IMR-90 (cell line): Measurements from ENCODE around the gene CWC25. TPM values are rescaled to one million over a fixed set of nuclear protein-coding genes. Genes with fewer than 3 reads are reported as not detected.

ENCODE experiments used
- ATAC-seq: fragments of 200-7000 bp; cut with Tn5 transposase; 2 replicates; pipeline ENCODE4 v1.9.1; 2020; ENCODE audit warnings: low read depth, mild to moderate bottlenecking, moderate library complexity
- BruUV-seq: library from RNA; stranded (reverse); fragments of 400-500 nt; replicated peaks from 2 replicates; lab custom pipeline; 2021; lab: Mats Ljungman, UMichigan
- CTCF ChIA-PET: fragments of 300-600 bp; formaldehyde crosslinking; extraction: SDS; loops from one replicate; lab custom pipeline; 2021; ENCODE audit warnings: antibody characterized with exemption; lab: Yijun Ruan, JAX
- POLR2A ChIA-PET: fragments of 300-600 bp; sonication (Branson Sonifier 250); formaldehyde crosslinking; loops from one replicate; lab custom pipeline; 2022; ENCODE audit warnings: antibody characterized with exemption; ENCODE audit not compliant: unreplicated experiment; lab: Charles Lee
- DNase-seq: peaks from one replicate; pipeline ENCODE4 v3.0.0; 2013
- H2AFZ ChIP-seq: replicated peaks from 2 replicates; pipeline ENCODE3; 2013; ENCODE audit warnings: low read length, mild to moderate bottlenecking; ENCODE audit not compliant: poor library complexity
- H2AK5ac ChIP-seq: 2 replicates; pipeline ENCODE4 v1.6.1; 2013; ENCODE audit warnings: low read depth, low read length, inconsistent platforms
- H2AK9ac ChIP-seq: replicated peaks from 2 replicates; pipeline ENCODE3; 2013; ENCODE audit warnings: mild to moderate bottlenecking, low read depth, low read length, moderate library complexity; ENCODE audit not compliant: poor library complexity
- H2BK120ac ChIP-seq: 2 replicates; pipeline ENCODE4 v1.6.1; 2013; ENCODE audit warnings: low read depth, low read length, inconsistent platforms
- H2BK15ac ChIP-seq: 3 replicates; pipeline ENCODE4 v1.6.1; 2013; ENCODE audit warnings: low read depth, low read length, inconsistent platforms
- H2BK20ac ChIP-seq: 2 replicates; pipeline ENCODE4 v1.6.1; 2013; ENCODE audit warnings: low read depth, mild to moderate bottlenecking, inconsistent platforms, low read length, moderate library complexity
- H2BK5ac ChIP-seq: 2 replicates; pipeline ENCODE4 v1.6.1; 2013; ENCODE audit warnings: mild to moderate bottlenecking, low read depth, low read length, inconsistent platforms; ENCODE audit not compliant: poor library complexity, severe bottlenecking
- H3K14ac ChIP-seq: replicated peaks from 2 replicates; pipeline ENCODE4 v1.6.1; 2013; ENCODE audit warnings: low read depth, low read length, inconsistent platforms
- H3K18ac ChIP-seq: 2 replicates; pipeline ENCODE4 v1.6.1; 2013; ENCODE audit warnings: low read depth, low read length, control low read depth
- H3K23ac ChIP-seq: 2 replicates; pipeline ENCODE4 v1.6.1; 2013; ENCODE audit warnings: low read depth, low read length, inconsistent platforms
- H3K27ac ChIP-seq: 2 replicates; pipeline ENCODE4 v1.5.1; 2013; ENCODE audit warnings: mild to moderate bottlenecking, control low read depth, low read length; ENCODE audit not compliant: insufficient read depth
- H3K27me3 ChIP-seq: 2 replicates; pipeline ENCODE4 v1.6.1; 2013; ENCODE audit warnings: low read length; ENCODE audit not compliant: control insufficient read depth, insufficient read depth
- H3K36me3 ChIP-seq: 2 replicates; pipeline ENCODE4 v1.6.1; 2013; ENCODE audit warnings: low read length, mixed read lengths; ENCODE audit not compliant: control insufficient read depth, insufficient read depth
- H3K4ac ChIP-seq: 2 replicates; pipeline ENCODE4 v1.6.1; 2013; ENCODE audit warnings: low read depth, low read length, inconsistent platforms
- H3K4me1 ChIP-seq: 2 replicates; pipeline ENCODE4 v1.6.1; 2013; ENCODE audit warnings: low read length, mixed read lengths; ENCODE audit not compliant: control insufficient read depth, insufficient read depth
- H3K4me2 ChIP-seq: 2 replicates; pipeline ENCODE4 v1.6.1; 2013; ENCODE audit warnings: low read depth, mild to moderate bottlenecking, control low read depth, low read length, moderate library complexity
- H3K4me3 ChIP-seq: 2 replicates; pipeline ENCODE4 v1.5.1; 2013; ENCODE audit warnings: low read depth, mild to moderate bottlenecking, control low read depth, low read length, moderate library complexity; ENCODE audit not compliant: insufficient read depth
- H3K56ac ChIP-seq: 2 replicates; pipeline ENCODE4 v1.6.1; 2013; ENCODE audit warnings: low read length, inconsistent platforms; ENCODE audit not compliant: insufficient read depth; ENCODE audit errors: extremely low read depth
- H3K79me1 ChIP-seq, 2 experiments: 2 replicates each; pipeline ENCODE4 v1.6.1; 2013; ENCODE audit warnings: low read length in 2 of 2, inconsistent platforms in 1 of 2, low read depth in 1 of 2
- H3K9ac ChIP-seq: 2 replicates; pipeline ENCODE4 v1.6.1; 2013; ENCODE audit warnings: low read depth, low read length, control low read depth
- H3K9me1 ChIP-seq: 2 replicates; pipeline ENCODE4 v1.6.1; 2013; ENCODE audit warnings: low read length, inconsistent platforms; ENCODE audit not compliant: insufficient read depth
- H3K9me3 ChIP-seq: 2 replicates; pipeline ENCODE4 v1.6.1; 2013; ENCODE audit warnings: low read length; ENCODE audit not compliant: control insufficient read depth, insufficient read depth
- H4K20me1 ChIP-seq: 2 replicates; pipeline ENCODE4 v1.6.1; 2013; ENCODE audit warnings: low read length, inconsistent platforms; ENCODE audit not compliant: insufficient read depth
- H4K5ac ChIP-seq: 2 replicates; pipeline ENCODE4 v1.6.1; 2013; ENCODE audit warnings: mild to moderate bottlenecking, low read depth, low read length, control low read depth
- H4K8ac ChIP-seq, 2 experiments: 2 replicates each; pipeline ENCODE4 v1.6.1; 2013; ENCODE audit warnings: low read depth in 2 of 2, low read length in 2 of 2, control low read depth in 1 of 2, inconsistent platforms in 1 of 2
- H4K91ac ChIP-seq: 2 replicates; pipeline ENCODE4 v1.6.1; 2013; ENCODE audit warnings: low read depth, low read length, inconsistent platforms; ENCODE audit not compliant: insufficient read depth
- CTCF ChIP-seq: conservative IDR thresholded peaks from 2 replicates; pipeline ENCODE4 v1.5.1; 2012; ENCODE audit warnings: mild to moderate bottlenecking, low read depth, low read length, improper control_type of control experiment
- MAFK ChIP-seq: IDR thresholded peaks from 2 replicates; pipeline ENCODE4 v1.6.1; 2012; ENCODE audit warnings: low read depth, low read length, improper control_type of control experiment
- MAZ ChIP-seq: IDR thresholded peaks from 2 replicates; pipeline ENCODE4 v1.6.1; 2012; ENCODE audit warnings: low read depth, mild to moderate bottlenecking, low read length, improper control_type of control experiment, moderate library complexity, borderline replicate concordance
- MXI1 ChIP-seq: IDR thresholded peaks from 2 replicates; pipeline ENCODE4 v1.6.1; 2012; ENCODE audit warnings: low read depth, mild to moderate bottlenecking, low read length, moderate library complexity, borderline replicate concordance
- RCOR1 ChIP-seq: IDR thresholded peaks from 2 replicates; pipeline ENCODE4 v1.6.1; 2012; ENCODE audit warnings: mild to moderate bottlenecking, low read length, improper control_type of control experiment; ENCODE audit not compliant: insufficient replicate concordance
- WGBS, 2 experiments: methylation state at CpG; one replicate each; pipeline versions ENCODE4 v1.1.5 to v1.1.7; 2013; ENCODE audit warnings: missing lambda C conversion rate in 2 of 2; ENCODE audit not compliant: insufficient read length in 1 of 2; ENCODE audit errors: extremely low coverage in 2 of 2; 5-methylcytosine and 5-hydroxymethylcytosine counted together
- dilution Hi-C: fragments of 300-500 bp; cut with HindIII; formaldehyde crosslinking; loops from one replicate; pipeline ENCODE4 v1.14.3; 2018; ENCODE audit warnings: low sequenced_read_pairs; ENCODE audit not compliant: unreplicated experiment
- in situ Hi-C: fragments of 300-500 bp; cut with MboI; formaldehyde crosslinking; loops from 3 replicates; pipeline ENCODE4 v1.14.3; 2019; ENCODE audit warnings: low sequenced_read_pairs, inconsistent platforms, mixed read lengths
- intact Hi-C: fragments of 100-400 bp; cut with micrococcal nuclease; formaldehyde crosslinking; loops from 2 replicates; pipeline ENCODE4 v1.10.0; 2022
- polyA plus RNA-seq, 3 experiments: library from polyadenylated mRNA; depleted of rRNA; stranded (reverse); fragments of >200 nt; gene quantifications; 2 replicates each; pipeline ENCODE4 v1.2.3, GENCODE V29; 2012; ENCODE audit warnings: low replicate concordance in 1 of 3
- total RNA-seq: library from RNA; depleted of rRNA; stranded (reverse); fragments of >200 nt; gene quantifications from 2 replicates; pipeline ENCODE4 v1.2.3, GENCODE V29; 2012

CWC25 gene
- total and polyA plus RNA-seq, 2 of the 4 experiments (the other 2 are of a cell fraction) = 9.1 to 16.1 TPM

- BruUV-seq = no TSS peak
- ChIA-PET POLR2A (no interaction called here), CTCF (interaction anchor here (0.7 kb wide), 2 partner anchors 13 to 31 kb away, joined by 3 read pairs; no protein-coding TSS in a partner anchor)
- Histone ChIP-seq H3K4me1 (peaks cover 3% of the 10 kb centered on the region; the same call in 1 of the 2 replicates), H4K91ac (no peak overlapping the region), H2BK20ac (no peak overlapping the region), H4K5ac (no peak overlapping the region), H3K27ac (no peak overlapping the region), H2BK5ac (no peak overlapping the region), H3K4me3 (no peak overlapping the region), H3K4ac (no peak overlapping the region), H2AK9ac (no peak overlapping the region), H3K14ac (no peak overlapping the region), H2BK15ac (no peak overlapping the region), H3K18ac (no peak overlapping the region), H2BK120ac (no peak overlapping the region), H3K56ac (no peak overlapping the region), H3K79me1 (peaks cover 16 to 57% of the 10 kb centered on the region in 2 experiments), H3K9me1 (0 out of 2 replicates have a peak, but pooled peaks cover 7% of the 10 kb centered on the region), H4K8ac (no peak overlapping the region), H3K4me2 (no peak overlapping the region), H3K9me3 (no peaks in the 10 kb centered on the region), H2AK5ac (no peak overlapping the region), H3K27me3 (no peaks in the 10 kb centered on the region), H3K36me3 (peaks cover 48% of the 10 kb centered on the region), H3K9ac (no peak overlapping the region), H4K20me1 (peaks cover 61% of the 10 kb centered on the region), H2AFZ (no peak overlapping the region), H3K23ac (no peak overlapping the region)
- intact Hi-C loops (no loop called here), in situ Hi-C loops (no loop called here), dilution Hi-C loops (no loop called here)
- no peak for ATAC-seq
- WGBS, 2 experiments = 84% methylated on average over 8 of the region's 16 CpGs; no CpG with 5 or more reads in 1 of the 2 experiments
- no peak for DNase-seq
- TF ChIP-seq CTCF (no peak), RCOR1 (no peak), MXI1 (no peak), MAFK (no peak), MAZ (no peak)
Measured at GRCh38 chr17:38848939-38849605, 24.0 kb upstream of the CWC25 start.
